HG03521 (cell line): ENCODE measurements around the gene WDR5B.
A peak's percentile ranks its signal among the peaks of the same experiment; 100 is the strongest.

Experiments
- ATAC-seq: cut with Tn5 transposase; IDR thresholded peaks from one replicate; pipeline ENCODE4 v1.9.1; 2021; ENCODE audit warnings: mild to moderate bottlenecking, moderate library complexity; ENCODE audit not compliant: unreplicated experiment

WDR5B gene

DNA sequence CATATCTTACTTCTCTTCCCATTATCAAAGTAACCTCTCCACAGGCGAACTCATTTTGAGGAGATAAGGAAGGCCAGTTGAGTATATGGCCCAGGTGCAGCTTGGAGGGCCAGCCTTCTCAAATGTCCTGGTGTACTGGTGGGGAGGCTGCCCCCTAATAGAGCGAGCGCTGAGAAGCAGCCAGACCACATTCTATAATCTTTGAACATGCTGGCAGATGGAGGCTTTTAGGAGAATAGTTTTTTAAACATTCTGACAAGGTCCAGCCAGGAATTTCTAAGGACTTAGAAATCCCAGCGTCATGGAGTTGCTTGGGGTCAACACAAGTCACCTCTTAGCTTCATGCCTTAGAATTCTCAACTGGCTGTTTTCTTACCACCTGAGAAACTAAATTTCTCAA, 5.8 kb downstream of the WDR5B start:
- ATAC-seq, result no peak

GRCh38 chr3:122409446-122409845, 6.4 kb downstream of the WDR5B start:
- ATAC-seq, result no peak

DNA sequence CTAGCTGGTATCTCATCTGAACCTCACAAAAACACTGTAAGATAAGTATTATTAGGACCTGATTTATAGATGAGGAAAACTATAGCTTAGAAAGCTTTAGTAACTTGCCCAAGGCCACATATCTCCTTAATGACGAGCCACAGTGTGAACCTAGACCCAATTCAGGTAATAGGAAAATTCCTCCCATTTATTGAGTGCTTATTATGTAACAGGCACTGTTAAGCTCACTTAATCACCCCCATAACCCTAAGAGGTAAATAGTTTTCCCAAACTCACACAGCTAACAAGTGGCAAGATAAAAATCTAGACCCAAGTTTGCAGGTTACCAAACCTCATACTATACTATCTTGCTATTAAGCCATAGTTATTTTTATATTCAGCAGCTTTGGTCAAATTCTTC, 7.9 kb downstream of the WDR5B start:
- no peak for ATAC-seq

GRCh38 chr3:122406198-122406597, 9.7 kb downstream of the WDR5B start:
- no peak for ATAC-seq

GRCh38 chr3:122405015-122405414, 10.8 kb downstream of the WDR5B start:
- no peak for ATAC-seq

DNA sequence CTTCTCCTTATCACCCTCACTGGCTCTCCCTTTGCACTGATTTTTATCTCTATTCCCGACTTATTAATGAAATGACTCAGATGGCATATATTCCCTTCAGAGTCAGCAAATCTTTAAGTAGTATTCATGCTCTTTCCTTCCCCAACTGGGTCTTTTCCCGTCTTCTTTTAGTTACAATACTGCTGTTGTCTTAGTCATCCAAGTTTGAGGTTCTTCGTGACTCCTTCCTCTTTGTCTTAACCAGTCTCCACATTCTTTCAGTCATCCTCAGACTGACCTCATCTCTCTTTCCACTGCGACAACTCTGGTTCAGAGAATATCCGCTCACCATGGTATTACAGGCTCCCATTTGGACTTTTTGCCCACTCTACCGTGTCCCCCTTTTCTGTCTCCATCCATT, 12.4 kb downstream of the WDR5B start:
- ATAC-seq, result no peak

GRCh38 chr3:122398920-122399319, 16.9 kb downstream of the WDR5B start:
- ATAC-seq, result no peak

DNA sequence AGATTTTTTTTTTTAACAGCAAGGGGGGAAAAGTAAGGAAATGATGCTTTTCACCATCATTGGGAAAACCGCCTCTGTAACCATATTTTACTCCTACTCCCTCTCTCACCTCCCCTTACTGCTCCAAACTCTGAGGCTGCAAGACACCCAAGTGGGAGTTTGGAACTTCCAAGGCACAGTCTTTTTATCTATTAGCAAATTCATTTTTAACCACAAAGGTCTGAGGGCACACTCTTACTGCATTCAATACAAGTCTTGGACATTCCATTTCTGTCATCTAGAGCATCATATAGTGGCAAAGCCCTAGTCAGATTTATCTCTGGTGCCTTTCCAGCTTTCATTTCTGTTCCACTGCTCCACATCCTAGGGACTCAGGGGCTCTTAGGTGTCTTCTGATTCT, 18.7 kb downstream of the WDR5B start:
- ATAC-seq, result no peak

DNA sequence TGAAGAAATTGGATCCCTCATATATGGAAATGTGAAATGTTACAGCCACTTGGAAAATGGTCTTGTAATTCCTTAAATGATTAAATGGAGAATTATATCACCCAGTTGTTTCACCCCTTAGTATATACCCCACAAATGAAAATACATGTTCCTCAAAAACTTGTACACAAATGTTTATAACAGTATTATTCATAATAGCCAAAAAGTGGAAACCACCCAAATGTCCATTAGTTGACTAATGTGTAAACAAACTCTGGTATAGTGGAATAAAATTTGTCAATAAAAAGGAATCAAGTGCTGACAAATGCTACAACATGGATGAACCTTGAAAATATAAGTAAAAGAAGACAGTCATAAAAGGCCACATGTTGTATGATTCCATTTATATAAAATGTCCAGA, 19.4 kb downstream of the WDR5B start:
- ATAC-seq, result no peak

DNA sequence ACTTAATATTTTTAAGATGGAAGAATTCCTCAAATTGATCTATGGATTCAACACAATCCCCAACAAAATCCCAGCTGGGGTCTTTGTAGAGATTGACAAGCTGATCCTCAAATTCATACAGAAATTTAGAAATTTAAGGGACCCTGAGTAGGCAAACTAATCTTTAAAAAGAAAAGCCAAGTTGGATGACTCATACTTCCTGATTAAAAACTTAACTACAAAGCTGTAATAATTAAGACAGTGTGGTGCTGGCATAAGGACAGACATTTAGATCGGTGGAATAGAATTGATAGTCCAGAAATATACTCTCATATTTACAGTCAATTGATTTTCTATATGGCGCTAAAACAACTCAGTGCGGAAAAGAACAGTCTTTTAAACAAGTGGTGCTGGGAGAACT, 20.3 kb downstream of the WDR5B start:
- ATAC-seq, result no peak

DNA sequence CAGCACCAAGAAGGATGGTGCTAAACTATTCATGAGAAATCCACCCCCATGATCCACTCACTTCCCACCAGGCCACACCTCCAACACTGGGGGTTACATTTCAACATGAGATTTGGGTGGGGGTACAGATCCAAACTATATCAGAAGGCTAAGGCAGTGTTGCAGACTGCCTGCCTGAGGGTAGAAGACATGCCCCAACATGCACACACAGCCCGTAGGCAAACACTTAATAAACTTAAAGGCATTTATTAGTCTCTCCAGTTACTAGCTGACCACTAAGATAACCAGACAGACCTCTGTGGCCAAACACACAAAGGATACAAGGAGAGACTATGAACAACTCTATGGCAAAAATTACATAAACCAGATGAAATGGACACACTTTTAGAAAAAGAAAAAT, 21.7 kb downstream of the WDR5B start:
- no peak for ATAC-seq

GRCh38 chr3:122392868-122393844, 22.7 kb downstream of the WDR5B start:
- no peak for ATAC-seq

GRCh38 chr3:122391681-122392446, 24.0 kb downstream of the WDR5B start:
- ATAC-seq, result no peak

DNA sequence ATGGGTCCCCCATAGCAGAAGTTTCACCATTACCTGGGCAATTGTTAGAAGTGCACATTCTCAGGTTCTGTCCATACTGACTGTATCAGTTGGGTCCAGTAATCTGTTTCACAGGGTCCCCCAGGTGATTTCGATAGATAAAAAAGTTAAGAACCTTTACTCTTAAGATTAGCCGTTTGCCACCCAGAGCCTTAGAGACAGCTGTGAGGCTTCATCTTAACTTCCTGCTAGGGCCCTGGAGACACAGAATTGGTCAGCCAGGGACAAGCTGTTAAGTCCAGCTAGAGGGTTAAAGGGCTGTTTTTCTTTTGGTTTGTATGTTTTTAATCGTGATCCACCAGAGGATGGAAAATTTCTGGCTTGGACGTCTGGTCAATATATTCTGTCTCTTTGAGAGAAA, 25.2 kb downstream of the WDR5B start:
- no peak for ATAC-seq

DNA sequence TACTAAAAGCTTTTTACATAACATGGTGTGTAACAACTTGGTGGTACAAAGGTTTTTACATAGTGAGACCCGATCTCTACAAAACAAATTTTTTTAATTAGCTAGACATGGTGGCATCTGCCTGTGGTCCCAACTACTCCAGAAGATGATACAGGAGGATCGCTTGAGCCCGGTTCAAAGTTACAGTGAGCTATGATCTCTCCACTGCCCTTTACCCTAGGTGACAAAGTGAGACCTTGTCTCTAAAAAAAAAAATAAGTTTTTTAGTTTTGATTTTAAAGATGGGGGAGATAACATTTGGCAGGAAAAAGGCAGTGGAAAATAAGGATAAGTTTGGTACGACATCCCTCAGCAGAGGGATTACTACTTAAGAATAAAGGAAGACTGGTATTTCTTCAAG, 26.0 kb downstream of the WDR5B start:
- ATAC-seq, result no peak

- ATAC-seq, result no peak
Observed at GRCh38 chr3:122389197-122389596, 26.7 kb downstream of the WDR5B start.

DNA sequence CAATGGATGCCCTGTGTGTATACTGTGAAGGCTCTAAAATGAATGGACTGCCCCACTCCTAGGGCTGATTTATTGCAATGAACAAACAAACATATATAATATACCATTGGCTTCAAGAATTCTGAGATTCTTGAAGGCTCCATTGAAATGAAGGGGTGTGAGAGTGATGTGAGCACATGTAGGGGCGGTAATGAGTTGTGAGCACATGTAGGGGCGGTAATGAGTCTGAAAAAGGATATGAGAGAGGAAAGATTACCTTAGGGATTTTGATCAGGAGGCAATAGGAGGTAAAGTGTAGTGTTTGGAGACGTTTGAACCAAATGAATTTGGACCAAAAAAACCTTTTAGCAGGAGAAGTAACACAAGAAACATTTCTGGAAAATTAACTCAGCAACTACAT, 28.2 kb downstream of the WDR5B start:
- no peak for ATAC-seq

DNA sequence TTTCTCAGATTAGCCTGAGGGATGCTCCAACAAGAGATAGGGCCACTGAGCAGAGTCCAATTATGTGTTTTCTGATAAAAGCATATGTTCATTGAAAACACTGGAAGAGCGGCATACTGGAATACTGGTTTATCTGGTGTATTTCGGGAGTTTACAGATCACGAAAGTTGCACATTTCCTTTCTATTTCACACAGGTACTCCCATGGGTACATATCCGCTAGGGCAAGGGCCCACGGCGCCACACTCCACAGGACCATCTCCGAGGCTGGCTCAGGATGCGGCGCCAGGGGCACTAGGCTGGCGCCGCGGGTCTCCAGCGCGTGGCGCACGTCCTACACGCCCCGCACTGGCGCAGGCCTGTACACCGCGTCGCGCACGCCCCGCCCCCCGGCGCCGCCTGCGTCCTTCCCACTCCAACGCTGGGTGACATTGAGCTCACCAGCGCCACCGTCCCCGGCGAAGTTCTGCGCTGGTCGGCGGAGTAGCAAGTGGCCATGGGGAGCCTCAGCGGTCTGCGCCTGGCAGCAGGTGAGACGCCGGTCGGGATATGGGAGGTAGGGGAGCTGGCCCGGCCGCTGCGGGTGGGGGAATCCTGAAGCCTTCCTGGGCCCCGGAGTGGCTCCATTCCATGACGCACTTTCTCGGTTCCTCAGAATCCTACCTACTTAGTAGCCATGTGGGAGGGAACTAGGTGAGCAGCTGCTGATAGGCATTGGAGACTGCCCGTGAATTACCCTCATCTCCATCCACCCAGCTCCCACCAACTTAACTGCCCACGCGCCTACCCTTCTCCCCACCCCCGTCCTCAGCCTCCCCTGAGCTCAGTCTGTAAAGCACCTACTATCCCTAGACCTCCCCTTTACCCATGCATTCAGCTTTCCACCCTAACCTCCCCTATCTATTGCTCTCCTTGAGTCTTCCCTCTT, 31.8 kb downstream of the WDR5B start, which contains the start of gene FAM162A:
Gene FAM162A (plus strand): TSS at position 412 of the 927 bp plus-strand sequence. CDS start 84 bp downstream, at position 496.
- ATAC-seq, result peak; percentile 95

DNA sequence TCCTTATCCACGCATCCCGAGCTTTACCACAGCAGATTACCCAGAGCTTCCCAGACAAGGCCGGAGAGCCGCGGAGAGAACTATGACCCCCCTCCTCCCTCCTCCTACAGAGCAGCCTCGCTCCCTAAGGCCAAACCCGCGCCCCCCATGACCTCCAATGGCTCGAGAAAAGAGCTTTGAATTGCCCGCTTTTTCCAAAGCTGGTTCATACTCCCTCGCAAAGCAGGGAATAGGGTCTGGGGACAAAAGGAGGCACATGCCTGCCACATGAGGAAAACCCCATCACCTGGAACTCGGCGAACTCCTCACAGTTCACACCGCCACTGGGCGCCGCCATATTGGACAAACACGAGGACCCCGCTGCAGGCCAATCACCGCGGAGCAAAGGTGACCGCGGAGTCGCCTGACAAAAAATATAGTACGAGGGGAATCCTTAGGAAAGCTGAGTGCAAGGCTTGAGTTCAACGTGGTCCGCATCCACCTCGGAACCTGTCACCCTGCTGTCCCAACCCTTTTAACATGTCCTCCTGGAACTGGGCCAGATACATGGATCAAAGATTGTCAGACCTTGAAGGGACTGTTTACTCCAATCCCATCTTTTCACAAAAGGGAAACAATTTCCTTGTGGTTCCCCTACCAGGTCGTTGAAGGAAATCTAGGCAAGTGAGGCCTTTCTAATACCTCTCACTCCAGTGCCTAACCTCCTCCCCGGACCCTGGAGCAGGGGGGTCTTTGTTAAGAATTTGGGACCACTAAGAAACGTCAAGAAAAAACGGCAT, 32.8 kb downstream of the WDR5B start, which contains the start of gene MIX23:
Gene MIX23 (minus strand): TSS at position 344 of the 779 bp plus-strand sequence. CDS start 7 bp downstream, at position 337.
- ATAC-seq, result peak; percentile 31

GRCh38 chr3:122377975-122378374, 37.9 kb downstream of the WDR5B start:
- no peak for ATAC-seq
